ENCODE results near the gene BTG3. TPM values are rescaled to one million over a fixed set of nuclear protein-coding genes. Genes with fewer than 3 reads are reported as not detected.

The BTG3 gene
- total RNA-seq, 1 experiment from 2014 or later, result 23.9 TPM

Other genes with a start within 250 kb of the BTG3 start
- gene CXADR, start 99.9 kb downstream of the BTG3 start, total RNA-seq (2021), result 119 to 125 TPM (median 119 TPM) in 3 replicates
- 27.3 to 30.5 TPM (median 27.8 TPM) in 3 replicates for gene C21orf91, start 206.5 kb upstream of the BTG3 start, total RNA-seq (2021)

All from WTC11 (cell line).